ENCODE data around the gene RCN1.

- TF ChIP-seq CTCF (optimal IDR thresholded peaks at IDR 0.05 in 1 of 3, IDR thresholded peaks at IDR 0.05 in 1 of 3, conservative IDR thresholded peaks at IDR 0.05 in 1 of 3; ENCODE audit: extremely low read depth in 1 of 3, insufficient read depth in 2 of 3, low read length in 3 of 3) (no peak), EZH2 (IDR thresholded peaks at IDR 0.05; ENCODE audit: low read length) (no peak)
Measured at GRCh38 chr11:32105871-32106560, 15.1 kb downstream of the RCN1 start.

Data from keratinocyte (primary cell).